ENCODE results near the gene RPL6. TPM values are rescaled to one million over a fixed set of nuclear protein-coding genes. Genes with fewer than 3 reads are reported as not detected.

The RPL6 gene
- total RNA-seq, 1 donor from 2014 or later, result 2,771 TPM

DNA sequence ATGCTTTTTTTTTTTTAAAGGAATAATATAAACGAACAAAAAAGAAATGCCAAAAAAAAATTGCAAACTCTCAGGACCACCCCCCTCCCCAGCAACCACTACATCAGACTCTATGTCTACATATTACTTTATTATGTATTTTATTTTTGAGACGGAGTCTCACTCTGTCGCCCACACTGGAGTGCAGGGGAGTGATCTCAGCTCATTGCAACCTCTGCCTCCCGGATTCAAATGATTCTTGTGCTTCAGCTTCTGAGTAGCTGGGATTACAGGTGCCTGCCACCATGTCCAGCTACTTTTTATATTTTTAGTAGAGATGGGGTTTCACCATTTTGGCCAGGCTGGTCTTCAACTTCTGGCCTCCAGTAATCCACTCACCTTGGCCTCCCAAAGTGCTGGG is 50.1 kb downstream of the RPL6 start:
- TF ChIP-seq, protein P1, sequence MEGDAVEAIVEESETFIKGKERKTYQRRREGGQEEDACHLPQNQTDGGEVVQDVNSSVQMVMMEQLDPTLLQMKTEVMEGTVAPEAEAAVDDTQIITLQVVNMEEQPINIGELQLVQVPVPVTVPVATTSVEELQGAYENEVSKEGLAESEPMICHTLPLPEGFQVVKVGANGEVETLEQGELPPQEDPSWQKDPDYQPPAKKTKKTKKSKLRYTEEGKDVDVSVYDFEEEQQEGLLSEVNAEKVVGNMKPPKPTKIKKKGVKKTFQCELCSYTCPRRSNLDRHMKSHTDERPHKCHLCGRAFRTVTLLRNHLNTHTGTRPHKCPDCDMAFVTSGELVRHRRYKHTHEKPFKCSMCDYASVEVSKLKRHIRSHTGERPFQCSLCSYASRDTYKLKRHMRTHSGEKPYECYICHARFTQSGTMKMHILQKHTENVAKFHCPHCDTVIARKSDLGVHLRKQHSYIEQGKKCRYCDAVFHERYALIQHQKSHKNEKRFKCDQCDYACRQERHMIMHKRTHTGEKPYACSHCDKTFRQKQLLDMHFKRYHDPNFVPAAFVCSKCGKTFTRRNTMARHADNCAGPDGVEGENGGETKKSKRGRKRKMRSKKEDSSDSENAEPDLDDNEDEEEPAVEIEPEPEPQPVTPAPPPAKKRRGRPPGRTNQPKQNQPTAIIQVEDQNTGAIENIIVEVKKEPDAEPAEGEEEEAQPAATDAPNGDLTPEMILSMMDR (IDR thresholded peaks at IDR 0.05; ENCODE audit: insufficient read depth, low read length, poor library complexity, severe bottlenecking), result no peak
- DNase-seq (ENCODE audit: low read depth), result no peak
- Histone ChIP-seq H3K27me3 (ENCODE audit: control insufficient read depth, insufficient read depth, low read length) (no peaks in the 10 kb centered on the region), H3K36me3 (ENCODE audit: control insufficient read depth, insufficient read depth, low read length) (no peaks in the 10 kb centered on the region), H3K4me3 (ENCODE audit: low read depth, low read length) (no peak overlapping the region)

DNA sequence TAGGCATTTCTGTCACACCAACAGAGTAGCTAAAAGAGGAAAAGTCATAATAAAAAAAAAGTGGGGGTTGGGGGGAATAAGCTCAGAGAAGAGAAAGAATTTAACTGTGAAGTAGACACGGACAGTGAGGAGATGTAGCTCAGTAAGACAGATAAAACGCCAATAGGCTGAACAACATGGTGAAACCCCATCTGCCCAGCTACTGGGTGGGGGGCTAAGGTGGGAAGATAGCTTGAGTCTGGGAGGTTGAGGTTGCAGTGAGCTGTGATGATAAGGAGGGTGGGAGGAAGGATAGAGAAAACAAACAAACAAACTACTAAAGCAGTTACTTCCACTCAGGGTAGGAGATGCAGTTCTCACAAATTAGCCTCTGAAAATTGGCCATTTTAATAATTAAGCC is 52.2 kb downstream of the RPL6 start:
- no peaks in the 10 kb centered on the region for H3K27me3 ChIP-seq (ENCODE audit: control insufficient read depth, insufficient read depth, low read length)
- TF ChIP-seq, protein P1 (IDR thresholded peaks at IDR 0.05; ENCODE audit: insufficient read depth, low read length, poor library complexity, severe bottlenecking), result no peak
- no peaks in the 10 kb centered on the region for H3K36me3 ChIP-seq (ENCODE audit: control insufficient read depth, insufficient read depth, low read length)
- no peak overlapping the region for H3K4me3 ChIP-seq (ENCODE audit: low read depth, low read length)
- no peak for DNase-seq (ENCODE audit: low read depth)

Other genes starting within 250 kb of the RPL6 start
- 21.8 and 22.7 TPM in 2 replicates for gene HECTD4, start 27.2 kb downstream of the RPL6 start, total RNA-seq
- 90.5 and 91.1 TPM in 2 replicates for gene PTPN11, start 9.3 kb upstream of the RPL6 start, total RNA-seq

Measured in kidney epithelial cell (primary cell).